Right lobe of liver (tissue), 6 donors: ENCODE data around the gene HP1BP3. TPM values are rescaled to one million over a fixed set of nuclear protein-coding genes. Genes with fewer than 3 reads are reported as not detected.

Experiments used
- ATAC-seq, 4 donors: fragments of 200-7000 bp; cut with Tn5 transposase; one replicate each; pipeline ENCODE4 v1.9.1; 2020; ENCODE audit warnings: mild to moderate bottlenecking in 4 of 4, moderate library complexity in 4 of 4
- DNase-seq, 3 donors: peaks; one replicate each; pipeline ENCODE4 v3.0.0-alpha.2; 2020
- H3K27ac ChIP-seq, 3 donors: fragments of 200-600 bp; one replicate each; pipeline ENCODE4 v1.8.0; 2022
- H3K27me3 ChIP-seq, 2 donors: fragments of 200-600 bp; one replicate each; pipeline ENCODE4 v1.8.0; 2022
- H3K36me3 ChIP-seq, 4 donors: fragments of 200-600 bp; sonication (generic) in 1 of 4; one replicate each; pipeline versions ENCODE4 v1.5.1 to v1.8.0; 2017 to 2022; ENCODE audit warnings: control low read depth in 1 of 4
- H3K4me1 ChIP-seq, 4 donors: fragments of 200-600 bp; sonication (generic) in 1 of 4; one replicate each; pipeline versions ENCODE4 v1.5.1 to v1.8.0; 2017 to 2022; ENCODE audit warnings: control low read depth in 1 of 4
- H3K4me3 ChIP-seq, 3 donors: fragments of 200-600 bp; one replicate each; pipeline ENCODE4 v1.8.0; 2022
- H3K9me3 ChIP-seq, 4 donors: fragments of 200-600 bp; sonication (generic) in 1 of 4; one replicate each; pipeline versions ENCODE4 v1.5.1 to v1.8.0; 2017 to 2022; ENCODE audit warnings: control low read depth in 1 of 4
- POLR2A ChIP-seq: fragments of 450-650 bp; IDR thresholded peaks from one replicate; pipeline ENCODE4 v1.6.1; 2017; ENCODE audit warnings: antibody characterized with exemption, mild to moderate bottlenecking
- WGBS: methylation state at CpG from one replicate; pipeline ENCODE4 v1.1.6; 2018; ENCODE audit warnings: low coverage, low lambda C conversion rate; ENCODE audit not compliant: insufficient coverage; ENCODE audit errors: missing lambda C conversion rate; 5-methylcytosine and 5-hydroxymethylcytosine counted together
- intact Hi-C, 2 donors: fragments of 100-400 bp; cut with DNase I; formaldehyde crosslinking; loops; one replicate each; pipeline versions ENCODE4 v1.11.2 to v1.14.1; 2022
- total RNA-seq, 6 experiments: library from RNA; depleted of rRNA in 2 of 6; stranded (reverse); fragments of >200 nt in 2 of 6; fragmentation: NEBNext Ultra II Directional in 3 of 6; extraction: Animal tissue kit (Norgen Biotek cat#: 25700) in 3 of 6; gene quantifications; one replicate each; pipeline versions ENCODE4 v1.1.0 to v1.2.4, GENCODE V29; 2016 to 2023
- TF ChIP-seq, protein P1 (sequence below), 4 donors: fragments of 200-600 bp in 3 of 4; fragments of 450-650 bp in 1 of 4; IDR thresholded peaks; one replicate each; pipeline versions ENCODE4 v1.5.1 to v1.8.0; 2016 to 2022; ENCODE audit warnings: antibody characterized with exemption in 4 of 4, mild to moderate bottlenecking in 2 of 4
- donor health status: DM: no; HTN: yes; CAD: no.
- donor health status: DM: no; HTN: no; CAD: no.
- donor health status: DM: no; HTN: no; CAD: no.
- donor health status: DM: no; HTN: yes; CAD: no.
- donor health status: DM: no; HTN: yes; CAD: no.

The HP1BP3 gene
- total RNA-seq, 6 experiments from 2014 or later = 60.6 to 84.6 (median 70.7) TPM

DNA sequence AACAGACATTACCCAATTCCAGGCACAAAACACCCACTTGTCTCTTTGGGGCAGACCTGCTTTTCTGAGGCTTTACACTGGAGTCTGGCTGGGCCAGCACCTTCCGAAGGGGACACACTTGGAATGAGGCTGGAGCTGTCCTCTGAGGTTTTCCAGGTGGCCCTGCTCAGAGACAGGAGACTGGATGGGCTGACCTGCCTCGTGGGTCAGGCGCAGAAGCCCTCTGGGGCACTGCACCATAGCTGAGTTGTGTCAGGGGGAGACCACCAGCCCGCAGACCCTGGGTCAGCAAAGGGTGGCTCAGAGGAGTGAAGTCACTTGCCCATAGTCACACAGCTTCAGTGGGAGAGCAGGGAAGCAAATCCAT lies 56.4 kb downstream of the HP1BP3 start:
- intact Hi-C loops = no loop called here
- Histone ChIP-seq H3K27me3 (no peaks in the 10 kb centered on the region), H3K9me3 (no peaks in the 10 kb centered on the region), H3K36me3 (no peaks in the 10 kb centered on the region), H3K4me3 (no peak overlapping the region), H3K27ac (no peak overlapping the region), H3K4me1 (peaks cover 0 to 17% (median 6%) of the 10 kb centered on the region in 4 donors)
- ATAC-seq (no peak), DNase-seq (no peak)
- TF ChIP-seq POLR2A = no peak
- TF ChIP-seq, protein P1, sequence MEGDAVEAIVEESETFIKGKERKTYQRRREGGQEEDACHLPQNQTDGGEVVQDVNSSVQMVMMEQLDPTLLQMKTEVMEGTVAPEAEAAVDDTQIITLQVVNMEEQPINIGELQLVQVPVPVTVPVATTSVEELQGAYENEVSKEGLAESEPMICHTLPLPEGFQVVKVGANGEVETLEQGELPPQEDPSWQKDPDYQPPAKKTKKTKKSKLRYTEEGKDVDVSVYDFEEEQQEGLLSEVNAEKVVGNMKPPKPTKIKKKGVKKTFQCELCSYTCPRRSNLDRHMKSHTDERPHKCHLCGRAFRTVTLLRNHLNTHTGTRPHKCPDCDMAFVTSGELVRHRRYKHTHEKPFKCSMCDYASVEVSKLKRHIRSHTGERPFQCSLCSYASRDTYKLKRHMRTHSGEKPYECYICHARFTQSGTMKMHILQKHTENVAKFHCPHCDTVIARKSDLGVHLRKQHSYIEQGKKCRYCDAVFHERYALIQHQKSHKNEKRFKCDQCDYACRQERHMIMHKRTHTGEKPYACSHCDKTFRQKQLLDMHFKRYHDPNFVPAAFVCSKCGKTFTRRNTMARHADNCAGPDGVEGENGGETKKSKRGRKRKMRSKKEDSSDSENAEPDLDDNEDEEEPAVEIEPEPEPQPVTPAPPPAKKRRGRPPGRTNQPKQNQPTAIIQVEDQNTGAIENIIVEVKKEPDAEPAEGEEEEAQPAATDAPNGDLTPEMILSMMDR (IDR thresholded peaks at IDR 0.05) = no peak
- 40% methylated on average over 1 of the region's 4 CpGs for WGBS

DNA sequence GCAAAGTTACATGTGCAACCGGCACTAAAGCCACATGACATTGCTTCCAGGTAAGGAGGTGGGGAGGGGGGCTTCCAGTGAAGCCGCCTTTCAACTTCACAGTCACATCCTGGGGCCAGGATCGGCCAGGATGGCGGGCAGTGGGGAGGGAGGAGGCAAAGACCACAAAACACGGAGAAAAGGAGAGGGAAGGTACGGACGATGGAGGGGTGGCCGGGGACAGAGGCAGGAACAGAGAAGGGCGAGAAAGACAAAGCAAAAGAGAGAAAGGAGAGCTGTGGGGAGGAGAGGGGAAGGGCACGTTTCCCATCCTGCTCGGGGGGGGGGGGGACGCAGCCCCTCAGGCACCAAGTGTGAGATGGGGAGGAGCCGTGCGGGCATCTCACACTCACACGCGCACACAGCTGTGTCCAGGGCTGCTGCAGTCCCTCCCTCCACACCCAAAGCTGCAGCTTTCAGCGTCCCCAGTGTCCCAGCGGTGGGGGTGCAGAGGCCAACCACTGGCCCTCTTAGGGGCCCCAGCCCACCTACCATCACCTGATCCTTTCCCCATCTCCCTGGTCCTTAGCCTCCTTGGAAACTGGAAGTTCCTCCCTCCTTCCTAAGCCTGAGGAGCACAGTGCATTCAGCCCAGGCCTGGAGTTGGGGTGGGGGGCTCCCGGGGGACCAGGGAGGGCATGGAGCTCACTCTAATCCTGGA lies 57.0 kb downstream of the HP1BP3 start:
- TF ChIP-seq POLR2A = no peak
- TF ChIP-seq, protein P1 (IDR thresholded peaks at IDR 0.05) = no peak
- Histone ChIP-seq H3K27ac (no peak overlapping the region), H3K4me3 (no peak overlapping the region), H3K27me3 (no peaks in the 10 kb centered on the region), H3K36me3 (no peaks in the 10 kb centered on the region), H3K4me1 (peaks cover 0 to 17% (median 6%) of the 10 kb centered on the region in 4 donors), H3K9me3 (no peaks in the 10 kb centered on the region)
- intact Hi-C loops = no loop called here
- ATAC-seq = no peak
- DNase-seq = peak in 2 of 3 donors; percentile 11 to 24
- WGBS = 22% methylated on average over 11 of the region's 19 CpGs

DNA sequence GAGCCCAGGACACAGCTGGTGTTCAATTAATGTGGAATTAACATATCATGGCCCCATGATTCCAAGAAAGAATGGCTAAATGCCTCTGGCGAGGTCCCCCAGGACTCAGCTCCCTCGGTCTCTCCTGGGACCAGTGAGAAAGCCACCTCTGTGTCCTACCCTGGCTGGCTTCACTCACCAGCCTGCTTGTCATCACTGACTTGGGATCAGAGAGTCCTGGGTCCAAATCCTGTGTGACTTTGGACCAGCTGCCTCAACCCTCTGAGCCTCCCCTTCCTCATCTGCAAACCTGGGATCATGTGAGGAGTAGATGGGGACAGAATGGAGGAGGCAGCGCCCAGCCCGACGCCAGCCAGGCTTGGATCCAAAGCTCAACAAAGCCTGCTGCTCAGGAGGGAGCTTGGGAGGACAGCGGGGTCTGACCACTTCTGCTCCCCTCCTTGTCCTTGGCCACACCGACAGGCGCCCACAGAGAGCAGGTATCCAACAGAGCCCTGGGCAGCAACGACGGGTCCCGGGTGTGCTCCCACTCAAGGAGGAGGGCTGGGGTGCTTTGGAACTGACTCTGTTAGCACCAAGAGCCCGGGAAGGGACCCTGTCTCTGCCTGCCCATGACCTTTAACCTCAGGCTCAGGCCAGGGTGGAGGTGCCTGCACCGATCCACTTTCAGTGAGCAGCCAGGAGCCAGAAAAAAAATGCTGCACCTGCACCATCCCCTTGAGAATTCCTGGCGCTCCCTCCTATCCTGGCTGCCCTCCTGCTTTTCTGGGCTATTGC lies 57.8 kb downstream of the HP1BP3 start:
- intact Hi-C loops = no loop called here
- DNase-seq (peak in 2 of 3 donors; percentile 13 to 26), ATAC-seq (no peak)
- no peak overlapping the region for H3K27ac ChIP-seq
- WGBS = 62% methylated on average over 4 of the region's 14 CpGs
- TF ChIP-seq POLR2A = no peak
- no peaks in the 10 kb centered on the region for H3K9me3 ChIP-seq
- H3K36me3 ChIP-seq = no peaks in the 10 kb centered on the region
- no peaks in the 10 kb centered on the region for H3K27me3 ChIP-seq
- no peak overlapping the region for H3K4me3 ChIP-seq
- H3K4me1 ChIP-seq = peaks cover 0 to 17% (median 6%) of the 10 kb centered on the region in 4 donors

DNA sequence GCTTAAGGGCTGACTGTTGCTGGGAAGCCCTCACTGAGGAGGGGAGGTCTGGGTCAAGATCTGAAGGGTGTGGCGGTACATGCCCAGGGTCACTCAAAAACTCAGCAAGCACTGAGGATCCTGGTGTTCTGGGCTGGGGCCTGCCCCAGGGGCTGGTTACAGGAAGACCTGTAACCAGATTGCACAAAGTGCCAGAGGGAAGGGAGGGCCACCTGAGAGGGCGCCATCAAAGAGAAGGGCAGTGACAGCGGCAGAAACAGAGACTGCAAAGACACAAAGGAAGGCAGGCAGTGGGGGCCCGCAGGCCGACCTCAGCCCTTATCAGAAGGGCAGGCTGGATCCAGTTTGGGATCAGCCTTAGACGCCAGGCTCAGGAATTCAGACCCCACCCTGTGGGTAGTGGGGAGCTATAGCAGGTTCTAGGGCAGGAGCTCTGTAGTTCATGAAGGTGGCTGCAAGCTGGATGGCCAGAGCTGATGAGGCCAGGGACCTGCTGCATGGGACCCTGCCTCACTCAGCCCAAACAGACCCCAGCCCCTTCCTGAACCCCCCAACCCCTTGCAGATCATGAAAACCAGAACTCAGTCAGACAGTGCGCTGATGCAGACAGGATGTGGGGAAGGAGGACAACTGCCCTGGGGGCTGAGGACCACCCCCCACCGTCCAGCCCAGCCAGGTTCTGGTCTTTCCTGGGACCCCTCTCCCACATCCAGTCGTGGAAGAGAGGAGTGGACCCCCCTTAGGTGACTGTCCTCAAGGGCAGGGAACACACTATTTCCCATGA lies 58.5 kb downstream of the HP1BP3 start:
- WGBS = 66% methylated on average over 4 of the region's 9 CpGs
- H3K27ac ChIP-seq = no peak overlapping the region
- TF ChIP-seq, protein P1 (IDR thresholded peaks at IDR 0.05) = no peak
- no peak for TF ChIP-seq POLR2A
- ATAC-seq (no peak), DNase-seq (peak in 2 of 3 donors; percentile 25 to 30)
- intact Hi-C loops = no loop called here
- no peaks in the 10 kb centered on the region for H3K9me3 ChIP-seq
- no peak overlapping the region for H3K4me3 ChIP-seq
- no peaks in the 10 kb centered on the region for H3K27me3 ChIP-seq
- H3K36me3 ChIP-seq = no peaks in the 10 kb centered on the region
- peaks cover 0 to 16% (median 6%) of the 10 kb centered on the region in 4 donors for H3K4me1 ChIP-seq
